Measurements from ENCODE around the gene SLC22A9.
"Not testable (repeated sequence)": the region's sequence is repeated elsewhere in the genome, so short reads cannot be mapped to it uniquely, and the experiment has no call there.

The SLC22A9 gene

GRCh38 chr11:63369165-63369970 is at the start of gene SLC22A9:
Gene SLC22A9, plus strand, starts transcription at chr11:63369785. Its CDS starts 272 bp downstream, at chr11:63370057.
- no peak for DNase-seq

GRCh38 chr11:63321723-63322122 is 47.9 kb upstream of the SLC22A9 start:
- no peak for DNase-seq

DNA sequence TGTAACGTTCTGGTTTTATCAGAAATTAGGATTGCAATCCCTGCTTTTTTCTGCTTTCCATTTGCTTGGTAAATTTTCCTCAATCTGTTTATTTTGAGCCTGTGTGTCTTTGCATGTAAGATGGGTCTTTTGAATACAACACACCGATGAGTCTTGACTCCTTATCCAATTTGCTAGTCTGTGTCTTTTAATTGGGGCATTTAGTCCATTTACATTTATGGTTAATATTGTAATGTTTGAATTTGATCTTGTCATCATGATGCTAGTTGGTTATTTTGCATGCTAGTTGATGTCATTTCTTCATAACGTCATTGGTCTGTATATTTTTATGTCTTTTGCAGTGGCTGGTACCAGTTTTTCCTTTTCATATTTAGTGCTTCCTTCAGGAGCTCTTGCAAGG is 34.5 kb upstream of the SLC22A9 start:
- DNase-seq = not testable (repeated sequence)

- no peak for DNase-seq
Measured at GRCh38 chr11:63337070-63337469, 32.5 kb upstream of the SLC22A9 start.

GRCh38 chr11:63343130-63343529 is 26.5 kb upstream of the SLC22A9 start:
- DNase-seq = no peak

DNA sequence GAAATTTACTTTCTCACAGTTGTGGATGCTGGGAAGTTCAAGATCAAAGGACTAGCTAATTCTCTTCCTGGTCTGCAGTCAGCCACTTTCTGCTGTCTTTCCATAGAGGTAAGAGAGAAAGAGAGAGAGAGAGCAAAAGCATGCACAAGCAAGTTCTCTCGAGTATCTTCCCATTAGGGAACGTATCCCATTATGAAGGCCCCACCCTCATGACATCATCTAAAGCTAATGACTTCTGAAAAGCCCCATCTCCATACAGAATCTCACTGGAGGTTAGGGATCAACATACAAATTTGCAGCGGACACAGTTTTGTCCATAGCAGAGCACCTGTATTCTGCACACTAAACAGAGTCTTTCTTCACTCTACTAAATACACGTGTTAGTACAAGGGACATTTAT is 17.4 kb upstream of the SLC22A9 start:
- no peak for DNase-seq

- no peak for DNase-seq
Measured at GRCh38 chr11:63362196-63362793, 7.3 kb upstream of the SLC22A9 start.

DNA sequence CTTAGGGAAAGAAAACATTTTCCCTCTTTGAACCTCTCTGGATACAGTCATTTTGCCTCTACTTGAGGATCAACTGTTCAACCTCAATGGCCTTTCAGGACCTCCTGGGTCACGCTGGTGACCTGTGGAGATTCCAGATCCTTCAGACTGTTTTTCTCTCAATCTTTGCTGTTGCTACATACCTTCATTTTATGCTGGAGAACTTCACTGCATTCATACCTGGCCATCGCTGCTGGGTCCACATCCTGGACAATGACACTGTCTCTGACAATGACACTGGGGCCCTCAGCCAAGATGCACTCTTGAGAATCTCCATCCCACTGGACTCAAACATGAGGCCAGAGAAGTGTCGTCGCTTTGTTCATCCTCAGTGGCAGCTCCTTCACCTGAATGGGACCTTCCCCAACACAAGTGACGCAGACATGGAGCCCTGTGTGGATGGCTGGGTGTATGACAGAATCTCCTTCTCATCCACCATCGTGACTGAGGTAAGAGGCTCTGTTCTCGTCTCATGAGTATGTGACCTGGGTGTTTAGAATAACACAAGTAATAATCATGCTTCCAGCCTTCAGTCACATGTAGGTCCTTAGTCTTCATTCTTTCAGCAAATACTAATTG is 495 bp downstream of the SLC22A9 start:
- DNase-seq = no peak

DNA sequence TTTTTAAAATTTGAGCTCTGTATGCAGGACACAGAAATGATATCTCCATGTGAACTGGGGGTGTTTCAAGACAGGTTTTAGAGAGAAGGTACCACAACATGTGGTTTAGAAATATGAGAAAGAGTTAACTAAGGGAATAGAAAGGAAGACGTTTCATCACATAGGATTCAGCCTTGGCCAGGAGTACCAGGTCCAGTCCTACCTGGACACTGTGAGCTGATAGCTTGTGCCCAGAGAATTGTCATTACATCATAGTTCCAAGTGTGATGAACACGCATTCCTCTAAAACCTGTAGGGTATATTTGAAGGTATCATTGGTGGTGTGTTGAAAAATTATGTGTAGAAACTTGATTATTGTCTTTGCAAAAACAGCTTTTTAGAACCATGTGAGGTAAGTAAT is 1.8 kb downstream of the SLC22A9 start:
- no peak for DNase-seq

GRCh38 chr11:63375434-63375833 is 5.8 kb downstream of the SLC22A9 start:
- DNase-seq = no peak

DNA sequence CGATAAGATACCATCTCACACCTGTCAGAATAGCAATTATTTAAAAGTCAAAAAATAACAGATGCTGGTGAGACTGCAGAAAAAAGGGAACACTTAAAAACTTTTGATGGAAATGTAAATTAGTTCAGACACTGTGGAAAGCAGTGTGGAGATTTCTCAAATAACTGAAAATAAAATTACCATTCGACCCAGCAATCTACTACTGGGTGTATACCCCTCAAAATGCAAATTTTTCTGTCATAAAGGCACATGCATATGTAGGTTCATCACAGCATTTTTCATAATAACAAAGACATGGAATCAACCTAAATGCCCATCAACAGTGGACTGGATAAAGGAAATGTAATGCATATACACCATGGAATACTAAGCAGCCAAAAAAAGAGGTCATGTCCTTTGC is 10.5 kb downstream of the SLC22A9 start:
- no peak for DNase-seq

- no peak for DNase-seq
Measured at GRCh38 chr11:63395697-63396096, 26.1 kb downstream of the SLC22A9 start.

- DNase-seq = no peak
Measured at GRCh38 chr11:63404161-63404935, 34.8 kb downstream of the SLC22A9 start.

- no peak for DNase-seq
Measured at GRCh38 chr11:63405114-63405513, 35.5 kb downstream of the SLC22A9 start.

- no peak for DNase-seq
Measured at GRCh38 chr11:63406458-63406857, 36.9 kb downstream of the SLC22A9 start.

DNA sequence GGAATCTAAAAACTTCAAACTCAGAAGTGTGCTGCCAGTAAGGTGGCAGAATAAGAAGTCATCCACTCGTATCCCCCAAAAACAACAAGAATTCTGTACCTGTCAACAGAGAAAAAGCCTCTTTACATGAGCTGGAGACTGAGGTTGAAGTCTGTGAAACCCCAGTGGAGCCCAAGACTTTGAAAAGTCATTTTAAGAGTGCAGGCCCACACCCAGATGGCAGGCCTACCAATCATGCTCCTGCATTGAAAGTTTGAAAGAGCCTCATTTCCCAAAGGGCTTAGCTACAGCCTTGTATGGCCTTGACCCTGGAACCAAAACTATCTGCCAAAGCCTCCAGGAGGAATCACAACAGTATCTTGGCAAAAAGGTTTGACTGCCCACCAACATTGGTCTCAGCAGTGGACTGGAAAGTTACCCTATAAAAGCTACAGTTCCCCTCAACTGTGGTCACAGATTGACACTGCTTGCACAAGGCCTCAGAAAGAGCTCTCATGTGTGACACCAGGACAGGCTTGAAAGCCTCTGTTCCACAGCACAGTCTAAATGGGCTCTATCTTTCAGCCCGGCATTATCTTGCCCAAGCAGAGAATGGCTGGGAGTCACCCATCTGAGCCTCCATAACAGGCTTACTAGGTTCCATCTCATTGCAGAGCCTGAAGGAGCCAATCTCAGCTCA is 47.7 kb downstream of the SLC22A9 start:
- no peak for DNase-seq

DNA sequence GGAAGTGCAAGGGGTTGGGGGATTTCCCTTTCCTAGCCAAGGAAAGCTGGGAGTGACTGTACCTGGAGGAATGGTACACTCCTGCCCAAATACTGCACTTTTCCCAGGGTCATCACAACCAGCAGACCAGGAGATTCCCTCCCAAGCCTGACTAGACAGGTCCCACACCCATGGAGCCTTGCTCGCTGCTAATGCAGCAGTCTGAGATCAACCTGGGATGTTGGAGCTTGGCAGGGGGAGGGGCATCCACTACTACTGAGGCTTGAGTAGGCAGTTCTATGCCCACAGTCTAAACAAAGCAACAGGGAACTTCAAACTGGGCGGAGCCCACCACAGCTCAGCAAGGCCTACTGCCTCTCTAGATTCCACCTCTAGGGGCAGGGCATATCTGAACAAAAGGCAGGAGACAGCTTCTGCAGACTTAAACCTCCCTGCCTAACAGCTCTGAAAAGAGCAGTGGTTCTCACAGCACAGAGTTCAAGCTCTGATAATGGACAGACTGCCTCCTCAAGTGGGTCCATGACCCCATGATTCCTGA is 58.5 kb downstream of the SLC22A9 start:
- DNase-seq = no peak

DNA sequence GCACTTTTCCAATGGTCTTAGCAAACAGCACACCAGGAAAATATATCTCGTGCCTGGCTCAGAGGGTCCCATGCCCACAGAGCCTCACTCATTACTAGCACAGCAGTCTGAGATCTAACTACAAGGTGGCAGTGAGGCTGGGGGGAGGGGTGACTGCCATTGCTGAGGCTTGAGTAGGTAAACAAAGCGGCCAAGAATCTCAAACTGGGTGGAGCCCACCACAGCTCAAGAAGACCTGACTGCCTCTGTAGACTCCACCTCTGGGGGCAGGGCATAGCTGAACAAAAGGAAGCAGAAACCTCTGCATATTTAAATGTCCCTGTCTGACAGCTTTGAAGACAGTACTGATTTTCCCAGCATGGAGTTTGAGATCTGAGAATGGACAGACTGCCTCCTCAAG is 61.1 kb downstream of the SLC22A9 start:
- not testable (repeated sequence) for DNase-seq

DNA sequence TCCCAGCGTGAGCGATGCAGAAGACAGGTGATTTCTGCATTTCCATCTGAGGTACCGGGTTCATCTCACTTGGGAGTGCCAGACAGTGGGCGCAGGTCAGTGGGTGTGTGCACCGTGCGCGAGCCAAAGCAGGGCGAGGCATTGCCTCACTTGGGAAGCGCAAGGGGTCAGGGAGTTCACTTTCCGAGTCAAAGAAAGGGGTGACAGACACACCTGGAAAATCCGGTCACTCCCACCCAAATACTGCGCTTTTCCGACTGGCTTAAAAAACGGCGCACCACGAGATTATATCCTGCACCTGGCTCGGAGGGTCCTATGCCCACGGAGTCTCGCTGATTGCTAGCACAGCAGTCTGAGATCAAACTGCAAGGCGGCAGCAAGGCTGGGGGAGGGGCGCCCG is 65.8 kb downstream of the SLC22A9 start:
- not testable (repeated sequence) for DNase-seq

DNA sequence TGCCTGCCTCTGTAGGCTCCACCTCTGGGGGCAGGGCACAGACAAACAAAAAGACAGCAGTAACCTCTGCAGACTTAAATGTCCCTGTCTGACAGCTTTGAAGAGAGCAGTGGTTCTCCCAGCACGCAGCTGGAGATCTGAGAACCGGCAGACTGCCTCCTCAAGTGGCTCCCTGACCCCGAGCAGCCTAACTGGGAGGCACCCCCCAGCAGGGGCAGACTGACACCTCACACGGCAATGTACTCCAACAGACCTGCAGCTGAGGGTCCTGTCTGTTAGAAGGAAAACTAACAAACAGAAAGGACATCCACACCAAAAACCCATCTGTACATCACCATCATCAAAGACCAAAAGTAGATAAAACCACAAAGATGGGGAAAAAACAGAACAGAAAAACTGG is 66.2 kb downstream of the SLC22A9 start:
- DNase-seq = not testable (repeated sequence)

GRCh38 chr11:63443714-63444113 is 74.1 kb downstream of the SLC22A9 start:
- DNase-seq = no peak

GRCh38 chr11:63444160-63444559 is 74.6 kb downstream of the SLC22A9 start:
- no peak for DNase-seq
